ENCODE data around the gene HBP1.
"Not testable (repeated sequence)": the region's sequence is repeated elsewhere in the genome, so short reads cannot be mapped to it uniquely, and the experiment has no call there.

The HBP1 gene

DNA sequence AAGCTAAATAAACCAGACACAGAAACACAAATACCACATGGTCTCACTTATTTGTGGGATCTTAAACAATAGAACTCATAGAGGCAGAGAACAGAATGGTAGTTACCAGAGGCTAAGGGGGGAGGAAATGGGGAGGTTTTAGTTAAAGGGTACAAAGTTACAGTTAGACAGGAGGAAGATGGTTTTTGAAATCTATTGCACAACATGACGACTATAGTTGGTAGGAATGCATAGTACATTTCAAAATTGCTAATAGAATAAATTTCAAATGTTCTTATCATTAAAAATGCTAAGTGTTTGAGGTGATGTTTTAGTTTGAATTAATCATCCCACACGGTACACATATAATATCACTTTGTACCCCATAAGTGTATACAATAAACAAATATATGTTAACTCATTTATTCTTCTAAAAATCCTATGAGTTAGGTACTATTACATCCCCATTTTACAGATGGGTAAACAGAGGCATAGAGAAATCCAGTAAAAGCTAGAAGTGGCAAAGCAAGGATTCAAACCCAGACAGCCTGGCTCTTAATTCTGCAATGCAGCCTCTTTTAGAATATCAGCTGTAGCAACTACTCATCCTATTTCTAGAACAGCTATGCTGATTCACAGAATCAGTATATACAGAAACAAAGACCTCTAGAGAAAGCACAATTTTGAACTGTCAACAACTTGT, 50.9 kb downstream of the HBP1 start:
- Histone ChIP-seq H3K4me3 (replicated peaks; ENCODE audit: insufficient read depth, low read length) (no peak overlapping the region), H3K27me3 (ENCODE audit: insufficient read depth, poor library complexity, severe bottlenecking) (no peaks in the 10 kb centered on the region), H3K27ac (replicated peaks) (no peak overlapping the region)
- DNase-seq (ENCODE audit: low read depth in 1 of 2, low spot score in 1 of 2), result no peak
- TF ChIP-seq SPI1 (IDR thresholded peaks at IDR 0.05; ENCODE audit: borderline replicate concordance, low read depth), result no peak

DNA sequence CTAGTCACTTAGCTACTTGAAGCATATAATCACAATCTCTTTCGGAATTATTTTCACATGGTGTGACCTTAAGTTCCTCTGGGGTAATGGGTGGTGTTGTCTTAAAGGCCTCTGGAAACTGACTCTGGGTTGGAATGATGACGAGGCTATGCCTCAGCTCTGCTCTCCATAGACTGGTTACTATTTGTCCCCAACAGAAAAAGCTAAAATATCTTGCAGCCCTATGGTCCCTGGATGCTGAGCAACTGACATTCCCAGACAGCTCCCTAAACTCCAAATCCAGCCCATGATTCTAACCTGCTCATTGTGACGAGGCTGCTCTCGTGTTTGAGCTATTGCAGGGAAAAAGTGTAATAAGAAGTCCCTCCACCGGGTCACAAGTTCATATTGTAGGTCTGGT, 51.6 kb downstream of the HBP1 start:
- Histone ChIP-seq H3K4me3 (replicated peaks; ENCODE audit: insufficient read depth, low read length) (no peak overlapping the region), H3K27ac (replicated peaks) (no peak overlapping the region), H3K27me3 (ENCODE audit: insufficient read depth, poor library complexity, severe bottlenecking) (no peaks in the 10 kb centered on the region)
- DNase-seq (ENCODE audit: low read depth in 1 of 2, low spot score in 1 of 2), result no peak
- TF ChIP-seq, protein P1, sequence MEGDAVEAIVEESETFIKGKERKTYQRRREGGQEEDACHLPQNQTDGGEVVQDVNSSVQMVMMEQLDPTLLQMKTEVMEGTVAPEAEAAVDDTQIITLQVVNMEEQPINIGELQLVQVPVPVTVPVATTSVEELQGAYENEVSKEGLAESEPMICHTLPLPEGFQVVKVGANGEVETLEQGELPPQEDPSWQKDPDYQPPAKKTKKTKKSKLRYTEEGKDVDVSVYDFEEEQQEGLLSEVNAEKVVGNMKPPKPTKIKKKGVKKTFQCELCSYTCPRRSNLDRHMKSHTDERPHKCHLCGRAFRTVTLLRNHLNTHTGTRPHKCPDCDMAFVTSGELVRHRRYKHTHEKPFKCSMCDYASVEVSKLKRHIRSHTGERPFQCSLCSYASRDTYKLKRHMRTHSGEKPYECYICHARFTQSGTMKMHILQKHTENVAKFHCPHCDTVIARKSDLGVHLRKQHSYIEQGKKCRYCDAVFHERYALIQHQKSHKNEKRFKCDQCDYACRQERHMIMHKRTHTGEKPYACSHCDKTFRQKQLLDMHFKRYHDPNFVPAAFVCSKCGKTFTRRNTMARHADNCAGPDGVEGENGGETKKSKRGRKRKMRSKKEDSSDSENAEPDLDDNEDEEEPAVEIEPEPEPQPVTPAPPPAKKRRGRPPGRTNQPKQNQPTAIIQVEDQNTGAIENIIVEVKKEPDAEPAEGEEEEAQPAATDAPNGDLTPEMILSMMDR (IDR thresholded peaks at IDR 0.05; ENCODE audit: insufficient read depth, low read length), result no peak
- TF ChIP-seq POLR2AphosphoS5 (IDR thresholded peaks at IDR 0.05; ENCODE audit: low read depth) (no peak), GABPA (IDR thresholded peaks at IDR 0.05; ENCODE audit: low read depth) (no peak), SPI1 (IDR thresholded peaks at IDR 0.05; ENCODE audit: borderline replicate concordance, low read depth) (no peak)
- TF ChIP-seq, protein P2, sequence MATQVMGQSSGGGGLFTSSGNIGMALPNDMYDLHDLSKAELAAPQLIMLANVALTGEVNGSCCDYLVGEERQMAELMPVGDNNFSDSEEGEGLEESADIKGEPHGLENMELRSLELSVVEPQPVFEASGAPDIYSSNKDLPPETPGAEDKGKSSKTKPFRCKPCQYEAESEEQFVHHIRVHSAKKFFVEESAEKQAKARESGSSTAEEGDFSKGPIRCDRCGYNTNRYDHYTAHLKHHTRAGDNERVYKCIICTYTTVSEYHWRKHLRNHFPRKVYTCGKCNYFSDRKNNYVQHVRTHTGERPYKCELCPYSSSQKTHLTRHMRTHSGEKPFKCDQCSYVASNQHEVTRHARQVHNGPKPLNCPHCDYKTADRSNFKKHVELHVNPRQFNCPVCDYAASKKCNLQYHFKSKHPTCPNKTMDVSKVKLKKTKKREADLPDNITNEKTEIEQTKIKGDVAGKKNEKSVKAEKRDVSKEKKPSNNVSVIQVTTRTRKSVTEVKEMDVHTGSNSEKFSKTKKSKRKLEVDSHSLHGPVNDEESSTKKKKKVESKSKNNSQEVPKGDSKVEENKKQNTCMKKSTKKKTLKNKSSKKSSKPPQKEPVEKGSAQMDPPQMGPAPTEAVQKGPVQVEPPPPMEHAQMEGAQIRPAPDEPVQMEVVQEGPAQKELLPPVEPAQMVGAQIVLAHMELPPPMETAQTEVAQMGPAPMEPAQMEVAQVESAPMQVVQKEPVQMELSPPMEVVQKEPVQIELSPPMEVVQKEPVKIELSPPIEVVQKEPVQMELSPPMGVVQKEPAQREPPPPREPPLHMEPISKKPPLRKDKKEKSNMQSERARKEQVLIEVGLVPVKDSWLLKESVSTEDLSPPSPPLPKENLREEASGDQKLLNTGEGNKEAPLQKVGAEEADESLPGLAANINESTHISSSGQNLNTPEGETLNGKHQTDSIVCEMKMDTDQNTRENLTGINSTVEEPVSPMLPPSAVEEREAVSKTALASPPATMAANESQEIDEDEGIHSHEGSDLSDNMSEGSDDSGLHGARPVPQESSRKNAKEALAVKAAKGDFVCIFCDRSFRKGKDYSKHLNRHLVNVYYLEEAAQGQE (IDR thresholded peaks at IDR 0.05; ENCODE audit: insufficient replicate concordance, low read depth), result no peak

DNA sequence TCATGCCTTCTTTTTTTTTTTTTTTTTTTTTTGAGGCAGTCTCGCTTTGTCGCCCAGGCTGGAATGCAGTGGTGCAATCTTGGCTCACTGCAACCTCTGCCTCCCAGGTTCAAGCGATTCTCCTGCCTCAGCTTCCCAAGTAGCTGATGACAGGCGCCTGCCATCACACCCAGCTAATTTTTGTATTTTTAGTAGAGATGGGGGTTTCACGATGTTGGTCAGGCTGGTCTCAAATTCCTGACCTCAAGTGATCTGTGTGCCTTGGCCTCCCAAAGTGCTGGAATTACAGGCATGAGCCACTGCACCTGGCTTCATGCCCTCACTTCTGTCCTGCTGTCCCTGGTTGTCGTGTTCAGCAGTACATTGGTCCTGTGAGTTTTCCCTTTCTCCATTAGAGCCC, 52.0 kb downstream of the HBP1 start:
- not testable (repeated sequence) for H3K27ac ChIP-seq (replicated peaks); H3K27me3 ChIP-seq (ENCODE audit: insufficient read depth, poor library complexity, severe bottlenecking); DNase-seq (ENCODE audit: low read depth in 1 of 2, low spot score in 1 of 2); H3K4me3 ChIP-seq (replicated peaks; ENCODE audit: insufficient read depth, low read length)

DNA sequence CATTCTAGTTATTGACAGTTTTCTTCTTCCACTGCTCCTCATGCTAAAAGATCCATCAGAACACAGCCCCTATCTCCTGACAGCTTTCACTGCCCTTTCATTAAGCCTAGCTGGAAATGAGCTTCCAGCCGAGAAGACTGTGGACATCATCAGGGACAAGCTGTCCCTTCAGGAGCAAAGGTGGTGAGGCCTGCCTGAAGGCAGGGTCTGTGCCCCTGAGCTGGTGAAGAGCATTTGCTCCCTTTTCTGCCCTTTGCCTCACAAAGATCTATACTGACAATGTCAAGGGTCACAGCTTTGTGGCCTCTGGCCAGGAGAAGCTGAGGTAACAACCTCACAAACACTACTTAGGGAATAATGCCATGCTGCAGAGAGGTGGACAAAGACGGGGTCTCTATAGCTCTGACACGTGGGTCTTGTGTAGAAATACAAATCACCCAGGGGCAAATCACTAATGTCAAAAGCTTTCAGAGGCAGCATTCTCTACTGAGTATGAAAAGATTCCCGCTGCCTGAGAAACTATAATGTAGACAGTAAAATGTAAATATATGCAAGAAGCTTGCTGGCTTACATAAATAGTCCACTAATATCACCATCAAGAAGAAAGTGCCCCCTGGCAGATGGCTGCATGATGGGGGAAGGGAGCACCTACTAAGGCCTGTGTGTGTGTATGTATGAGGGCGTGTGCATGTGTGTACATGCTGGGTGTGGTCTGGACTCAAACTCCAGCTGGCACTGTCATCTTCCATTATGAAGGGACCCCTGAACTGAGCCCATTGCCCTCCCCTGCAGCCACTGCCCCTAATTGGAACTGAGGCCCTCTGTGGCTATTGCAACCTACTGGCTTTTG, 55.8 kb downstream of the HBP1 start:
- Histone ChIP-seq H3K4me3 (replicated peaks; ENCODE audit: insufficient read depth, low read length) (no peak overlapping the region), H3K27me3 (ENCODE audit: insufficient read depth, poor library complexity, severe bottlenecking) (no peaks in the 10 kb centered on the region), H3K27ac (replicated peaks) (no peak overlapping the region)
- no peak for DNase-seq (ENCODE audit: low read depth in 1 of 2, low spot score in 1 of 2)
- TF ChIP-seq, protein P2 (IDR thresholded peaks at IDR 0.05; ENCODE audit: insufficient replicate concordance, low read depth), result no peak
- TF ChIP-seq GABPA (IDR thresholded peaks at IDR 0.05; ENCODE audit: low read depth) (no peak), SPI1 (IDR thresholded peaks at IDR 0.05; ENCODE audit: borderline replicate concordance, low read depth) (no peak), POLR2AphosphoS5 (IDR thresholded peaks at IDR 0.05; ENCODE audit: low read depth) (no peak)
- TF ChIP-seq, protein P1 (IDR thresholded peaks at IDR 0.05; ENCODE audit: insufficient read depth, low read length), result no peak

All from HL-60 (cell line).